ENCODE results near the gene CXCL14.

DNA sequence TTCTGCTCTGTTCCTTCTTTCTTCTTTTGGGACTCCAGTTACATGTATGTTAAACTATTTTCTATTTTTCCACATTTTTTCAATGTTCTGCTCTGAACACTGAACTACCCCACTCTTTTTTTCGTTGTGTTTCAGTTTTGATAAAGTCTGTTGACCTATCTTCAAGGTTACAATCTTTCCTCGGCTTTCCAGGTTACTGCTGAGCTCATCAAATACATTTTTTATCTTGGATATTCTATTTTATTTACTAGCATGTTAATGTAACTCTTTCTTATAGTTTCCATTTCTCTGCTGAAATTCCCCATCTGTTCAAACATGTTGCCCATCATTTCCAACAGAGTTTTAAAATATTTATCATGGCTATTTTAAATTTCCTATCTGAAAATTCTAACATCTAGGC is 56.8 kb downstream of the CXCL14 start:
- TF ChIP-seq CTCF (IDR thresholded peaks at IDR 0.05) = no peak
- no peak for TF ChIP-seq POLR2A (IDR thresholded peaks at IDR 0.05)

All from adrenal gland (tissue), 5 donors.